ENCODE measurements around the gene FDX1. TPM values are rescaled to one million over a fixed set of nuclear protein-coding genes. Genes with fewer than 3 reads are reported as not detected.
A peak's percentile ranks its signal among the peaks of the same experiment; 100 is the strongest.

FDX1 gene
- polyA plus RNA-seq, 3 donors = 3.9 to 20.2 (median 12.8) TPM

DNA sequence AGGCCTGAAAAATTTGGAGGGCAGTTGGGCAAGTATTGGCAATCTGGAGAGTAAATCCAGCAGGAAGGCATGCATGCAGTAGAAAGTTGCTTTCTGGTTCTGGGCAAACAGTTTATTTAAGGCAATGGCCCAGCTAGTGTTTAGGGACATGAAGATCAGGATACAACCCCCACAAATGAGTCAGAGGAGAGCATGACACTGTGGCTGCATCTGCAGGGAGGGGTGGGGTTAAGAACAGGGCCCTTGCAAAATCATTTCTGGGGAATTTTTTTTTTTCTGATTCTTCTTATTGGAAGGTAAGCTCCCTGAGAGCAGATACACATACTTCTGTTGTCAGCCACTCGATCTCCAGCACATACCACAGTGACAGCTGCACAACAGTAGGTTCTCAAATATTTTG lies 61.1 kb downstream of the FDX1 start:
- H3K9me3 Mint-ChIP-seq = peaks cover 0 to 8% (median 0%) of the 10 kb centered on the region in 7 donors
- no peak overlapping the region for H3K9ac ChIP-seq (ENCODE audit: insufficient read depth, low read length, poor library complexity, severe bottlenecking)
- WGBS (ENCODE audit: insufficient coverage) = no CpG with 5 or more reads among the region's 1 CpG
- peaks cover 0 to 3% (median 0%) of the 10 kb centered on the region in 3 donors for H3K27me3 Mint-ChIP-seq (ENCODE audit: low read depth in 3 of 3)
- peak overlapping the region; percentile 5 to 84 for H3K27ac ChIP-seq (ENCODE audit: low read depth in 1 of 2, low read length in 2 of 2)
- no peaks in the 10 kb centered on the region for H3K9me3 ChIP-seq (replicated peaks in 1 of 2; ENCODE audit: control insufficient read depth in 1 of 2, insufficient read depth in 1 of 2, low read length in 2 of 2)
- H3K4me3 ChIP-seq (replicated peaks in 1 of 3; ENCODE audit: low read depth in 2 of 3, low read length in 3 of 3) = no peak overlapping the region
- TF ChIP-seq, protein P1, sequence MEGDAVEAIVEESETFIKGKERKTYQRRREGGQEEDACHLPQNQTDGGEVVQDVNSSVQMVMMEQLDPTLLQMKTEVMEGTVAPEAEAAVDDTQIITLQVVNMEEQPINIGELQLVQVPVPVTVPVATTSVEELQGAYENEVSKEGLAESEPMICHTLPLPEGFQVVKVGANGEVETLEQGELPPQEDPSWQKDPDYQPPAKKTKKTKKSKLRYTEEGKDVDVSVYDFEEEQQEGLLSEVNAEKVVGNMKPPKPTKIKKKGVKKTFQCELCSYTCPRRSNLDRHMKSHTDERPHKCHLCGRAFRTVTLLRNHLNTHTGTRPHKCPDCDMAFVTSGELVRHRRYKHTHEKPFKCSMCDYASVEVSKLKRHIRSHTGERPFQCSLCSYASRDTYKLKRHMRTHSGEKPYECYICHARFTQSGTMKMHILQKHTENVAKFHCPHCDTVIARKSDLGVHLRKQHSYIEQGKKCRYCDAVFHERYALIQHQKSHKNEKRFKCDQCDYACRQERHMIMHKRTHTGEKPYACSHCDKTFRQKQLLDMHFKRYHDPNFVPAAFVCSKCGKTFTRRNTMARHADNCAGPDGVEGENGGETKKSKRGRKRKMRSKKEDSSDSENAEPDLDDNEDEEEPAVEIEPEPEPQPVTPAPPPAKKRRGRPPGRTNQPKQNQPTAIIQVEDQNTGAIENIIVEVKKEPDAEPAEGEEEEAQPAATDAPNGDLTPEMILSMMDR (IDR thresholded peaks at IDR 0.05) = no peak
- peaks cover 41% of the 10 kb centered on the region for H3K4me1 Mint-ChIP-seq
- intact Hi-C loops (cut with micrococcal nuclease) = no loop called here
- H3K4me2 ChIP-seq (replicated peaks; ENCODE audit: extremely low read depth, low read length, poor library complexity, severe bottlenecking) = peak overlapping the region; percentile 39
- H3K27ac Mint-ChIP-seq = peak overlapping the region; percentile 73 to 94 (median 88)
- peaks cover 33 to 45% of the 10 kb centered on the region in 2 donors for H3K4me1 ChIP-seq (ENCODE audit: control insufficient read depth in 1 of 2, insufficient read depth in 2 of 2, low read length in 2 of 2)
- no peaks in the 10 kb centered on the region for H3K27me3 ChIP-seq (ENCODE audit: control insufficient read depth in 2 of 2, insufficient read depth in 2 of 2, low read length in 2 of 2)
- no peaks in the 10 kb centered on the region for H3K36me3 ChIP-seq (replicated peaks in 1 of 2; ENCODE audit: control insufficient read depth in 1 of 2, insufficient read depth in 2 of 2, low read length in 2 of 2)
- no peaks in the 10 kb centered on the region for H3K36me3 Mint-ChIP-seq
- H3K79me2 ChIP-seq (ENCODE audit: insufficient read depth, low read length) = no peaks in the 10 kb centered on the region
- no peak overlapping the region for H2AFZ ChIP-seq (ENCODE audit: insufficient read depth, low read depth, low read length, poor library complexity, severe bottlenecking)
- DNase-seq = peak; percentile 71 to 90 (median 72)
- no peaks in the 10 kb centered on the region for H4K20me1 ChIP-seq (ENCODE audit: insufficient read depth, low read length)
- H3K4me3 Mint-ChIP-seq = no peak overlapping the region

DNA sequence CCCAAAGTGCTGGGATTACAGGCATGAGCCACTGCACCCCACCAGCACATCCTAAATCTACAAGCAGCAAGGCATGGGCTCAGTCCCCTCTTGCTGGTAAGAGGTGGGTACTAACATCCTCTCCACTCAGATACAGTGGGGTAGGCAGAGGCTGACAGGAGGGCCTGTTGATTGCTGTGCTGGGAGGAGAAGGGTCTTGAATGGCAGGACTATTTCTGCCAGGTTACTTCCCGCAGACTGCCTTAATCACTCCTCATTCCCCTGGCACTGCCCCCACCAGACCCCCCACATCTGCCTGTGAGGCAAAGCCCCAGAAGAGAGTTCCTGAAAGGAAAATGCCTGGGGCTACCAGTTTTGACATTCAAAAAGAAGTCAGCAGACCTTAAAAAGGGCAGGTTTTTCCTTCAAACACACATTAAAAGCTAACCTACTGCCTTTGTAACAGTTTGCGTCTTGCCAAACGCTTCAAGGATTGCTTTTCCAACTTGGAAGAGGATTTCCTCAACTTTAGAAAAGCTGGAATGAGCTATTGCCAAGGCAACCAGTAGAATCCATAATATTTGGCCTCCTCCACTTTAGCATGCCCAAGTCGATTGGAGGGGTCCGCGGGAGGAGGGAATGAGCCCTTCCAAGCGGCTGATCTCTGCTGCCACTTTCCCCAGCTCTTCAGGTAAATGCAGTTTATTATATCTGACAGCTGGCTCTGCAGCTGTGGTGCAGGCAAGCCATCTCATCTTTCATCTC lies 62.0 kb downstream of the FDX1 start:
- Mint-ChIP-seq H3K27me3 (ENCODE audit: low read depth in 3 of 3) (peaks cover 0 to 3% (median 0%) of the 10 kb centered on the region in 3 donors), H3K4me3 (no peak overlapping the region), H3K9me3 (peaks cover 0 to 8% (median 0%) of the 10 kb centered on the region in 7 donors), H3K4me1 (peaks cover 38% of the 10 kb centered on the region), H3K27ac (peak overlapping the region; percentile 26 to 94 (median 87)), H3K36me3 (no peaks in the 10 kb centered on the region)
- Histone ChIP-seq H3K9me3 (replicated peaks in 1 of 2; ENCODE audit: control insufficient read depth in 1 of 2, insufficient read depth in 1 of 2, low read length in 2 of 2) (no peaks in the 10 kb centered on the region), H3K27me3 (ENCODE audit: control insufficient read depth in 2 of 2, insufficient read depth in 2 of 2, low read length in 2 of 2) (no peaks in the 10 kb centered on the region), H4K20me1 (ENCODE audit: insufficient read depth, low read length) (no peaks in the 10 kb centered on the region), H3K36me3 (replicated peaks in 1 of 2; ENCODE audit: control insufficient read depth in 1 of 2, insufficient read depth in 2 of 2, low read length in 2 of 2) (no peaks in the 10 kb centered on the region), H3K79me2 (ENCODE audit: insufficient read depth, low read length) (no peaks in the 10 kb centered on the region), H3K4me2 (replicated peaks; ENCODE audit: extremely low read depth, low read length, poor library complexity, severe bottlenecking) (no peak overlapping the region), H2AFZ (ENCODE audit: insufficient read depth, low read depth, low read length, poor library complexity, severe bottlenecking) (no peak overlapping the region), H3K27ac (ENCODE audit: low read depth in 1 of 2, low read length in 2 of 2) (peak overlapping the region; percentile 14 to 84), H3K4me1 (ENCODE audit: control insufficient read depth in 1 of 2, insufficient read depth in 2 of 2, low read length in 2 of 2) (peaks cover 36 to 46% of the 10 kb centered on the region in 2 donors), H3K4me3 (replicated peaks in 1 of 3; ENCODE audit: low read depth in 2 of 3, low read length in 3 of 3) (no peak overlapping the region), H3K9ac (ENCODE audit: insufficient read depth, low read length, poor library complexity, severe bottlenecking) (no peak overlapping the region)
- TF ChIP-seq, protein P1 (IDR thresholded peaks at IDR 0.05) = no peak
- no peak for DNase-seq
- WGBS (ENCODE audit: insufficient coverage) = 100% methylated on average over 6 of the region's 7 CpGs
- intact Hi-C loops (cut with micrococcal nuclease) = no loop called here

All from CD14-positive monocyte (primary cell).